Neutrophil (primary cell): ENCODE measurements around the gene RPN2.
A peak's percentile ranks its signal among the peaks of the same experiment; 100 is the strongest.

Experiments used
- H3K27ac ChIP-seq: fragments of 200-600 bp; sonication (generic); 2 replicates; pipeline ENCODE4 v1.5.1; 2016; ENCODE audit warnings: mild to moderate bottlenecking, moderate library complexity
- H3K27me3 ChIP-seq: fragments of 200-600 bp; sonication (generic); 2 replicates; pipeline ENCODE4 v1.6.0; 2016; ENCODE audit warnings: mild to moderate bottlenecking
- H3K36me3 ChIP-seq: fragments of 200-600 bp; sonication (generic); 2 replicates; pipeline ENCODE4 v1.5.1; 2017
- H3K4me1 ChIP-seq, 2 experiments: fragments of 200-600 bp in 1 of 2; sonication (generic) in 1 of 2; 1 replicate in 1 of 2; 2 replicates in 1 of 2; pipeline versions ENCODE4 v1.5.1 to v1.6.1; 2013 to 2016; ENCODE audit warnings: low read depth in 1 of 2, low read length in 1 of 2, mild to moderate bottlenecking in 1 of 2, moderate library complexity in 1 of 2; ENCODE audit not compliant: control insufficient read depth in 1 of 2, insufficient read depth in 1 of 2
- H3K4me3 ChIP-seq, 2 experiments: fragments of 200-600 bp in 1 of 2; sonication (generic) in 1 of 2; 1 replicate in 1 of 2; 2 replicates in 1 of 2; pipeline ENCODE4 v1.5.1; 2013 to 2016; ENCODE audit warnings: low read depth in 1 of 2, low read length in 1 of 2, mild to moderate bottlenecking in 1 of 2, moderate library complexity in 1 of 2
- H3K9me3 ChIP-seq: fragments of 200-600 bp; sonication (generic); 2 replicates; pipeline ENCODE4 v1.5.1; 2016
- CTCF ChIP-seq: fragments of 200-600 bp; sonication (generic); IDR thresholded peaks from 2 replicates; pipeline ENCODE4 v1.5.1; 2016; ENCODE audit warnings: antibody characterized with exemption

Gene RPN2

GRCh38 chr20:37218976-37219375, 39.8 kb downstream of the RPN2 start:
- no peak for TF ChIP-seq CTCF
- Histone ChIP-seq H3K27ac (no peak overlapping the region), H3K36me3 (peaks cover 17% of the 10 kb centered on the region), H3K9me3 (no peaks in the 10 kb centered on the region), H3K4me3 (no peak overlapping the region), H3K27me3 (no peaks in the 10 kb centered on the region), H3K4me1 (peaks cover 30 to 34% of the 10 kb centered on the region in 2 experiments)

GRCh38 chr20:37219751-37220668, 40.9 kb downstream of the RPN2 start:
- no peak for TF ChIP-seq CTCF
- no peaks in the 10 kb centered on the region for H3K9me3 ChIP-seq
- peaks cover 19% of the 10 kb centered on the region for H3K36me3 ChIP-seq
- H3K4me1 ChIP-seq = peaks cover 30 to 34% of the 10 kb centered on the region in 2 experiments
- no peak overlapping the region for H3K4me3 ChIP-seq
- peak overlapping the region; percentile 56 for H3K27ac ChIP-seq
- H3K27me3 ChIP-seq = no peaks in the 10 kb centered on the region

DNA sequence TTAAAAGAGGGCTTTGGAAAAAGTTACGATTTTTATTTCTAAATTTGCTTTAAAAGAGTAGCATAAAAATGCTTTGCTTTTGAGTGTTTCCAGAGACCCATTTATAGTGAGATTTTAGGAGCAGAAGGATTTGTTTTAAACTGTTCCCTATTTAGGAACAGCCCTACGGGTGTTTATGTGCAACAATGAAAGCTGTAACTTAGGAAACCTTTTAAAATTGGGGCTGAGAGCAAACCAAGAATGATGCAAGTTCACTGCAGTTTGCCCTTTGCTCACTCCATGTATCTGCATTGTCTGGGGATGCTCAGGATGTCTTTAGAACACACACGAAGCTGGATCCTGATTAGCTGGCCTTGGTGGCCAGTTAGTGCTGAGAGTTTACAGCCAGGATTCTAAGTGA, 41.6 kb downstream of the RPN2 start:
- no peaks in the 10 kb centered on the region for H3K9me3 ChIP-seq
- H3K27ac ChIP-seq = peak overlapping the region; percentile 56
- TF ChIP-seq CTCF = no peak
- H3K27me3 ChIP-seq = no peaks in the 10 kb centered on the region
- peaks cover 30 to 34% of the 10 kb centered on the region in 2 experiments for H3K4me1 ChIP-seq
- peaks cover 26% of the 10 kb centered on the region for H3K36me3 ChIP-seq
- H3K4me3 ChIP-seq = no peak overlapping the region

DNA sequence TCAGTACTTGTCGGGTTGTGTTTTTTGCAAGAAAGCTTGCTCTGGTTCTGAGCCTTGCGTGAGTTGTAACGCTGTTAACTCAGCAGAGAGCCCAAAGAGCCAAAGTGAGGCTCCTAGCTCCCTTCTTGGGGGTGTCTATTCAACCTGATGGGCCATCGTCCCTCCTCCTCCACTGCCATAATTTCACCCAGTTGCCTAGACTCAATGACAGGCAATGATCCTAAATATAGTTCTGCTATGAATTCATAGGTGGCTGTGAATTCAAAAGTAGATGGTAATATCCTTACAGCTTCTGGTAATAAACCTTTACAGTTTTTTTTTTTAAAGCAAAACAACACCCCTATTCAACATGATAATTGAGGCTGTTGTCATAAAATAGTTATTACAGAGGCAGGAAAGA, 43.0 kb downstream of the RPN2 start:
- TF ChIP-seq CTCF = no peak
- H3K27me3 ChIP-seq = no peaks in the 10 kb centered on the region
- H3K4me3 ChIP-seq = no peak overlapping the region
- H3K27ac ChIP-seq = peak overlapping the region; percentile 56
- H3K4me1 ChIP-seq = peaks cover 30 to 34% of the 10 kb centered on the region in 2 experiments
- no peaks in the 10 kb centered on the region for H3K9me3 ChIP-seq
- peaks cover 37% of the 10 kb centered on the region for H3K36me3 ChIP-seq

DNA sequence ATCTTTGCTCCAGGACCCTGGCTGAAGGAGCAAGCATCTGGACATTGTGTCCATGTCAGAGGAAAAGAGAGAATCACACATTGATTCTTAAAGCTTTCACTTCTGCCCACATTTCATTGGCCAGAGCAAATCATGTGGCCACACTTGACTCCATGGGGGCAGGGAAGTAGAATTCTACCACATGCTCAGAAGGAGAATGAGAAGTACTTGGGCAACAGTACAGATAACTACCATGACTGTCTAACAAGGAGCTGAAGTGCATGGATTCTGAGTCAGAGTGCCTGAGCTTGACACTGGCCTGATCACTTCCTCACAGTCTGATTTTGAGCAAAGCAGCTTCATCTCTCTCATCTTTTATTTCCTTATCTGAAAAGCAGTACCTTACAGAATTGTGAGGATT, 43.9 kb downstream of the RPN2 start:
- Histone ChIP-seq H3K4me3 (no peak overlapping the region), H3K27me3 (no peaks in the 10 kb centered on the region), H3K4me1 (peaks cover 30 to 34% of the 10 kb centered on the region in 2 experiments), H3K27ac (peak overlapping the region; percentile 63), H3K9me3 (no peaks in the 10 kb centered on the region), H3K36me3 (peaks cover 44% of the 10 kb centered on the region)
- no peak for TF ChIP-seq CTCF
